CD4-positive, alpha-beta T cell (primary cell): ENCODE results near the gene ACVR1. TPM values are rescaled to one million over a fixed set of nuclear protein-coding genes. Genes with fewer than 3 reads are reported as not detected.
A peak's percentile ranks its signal among the peaks of the same experiment; 100 is the strongest.

Source experiments
- ATAC-seq: fragments of 200-7000 bp; cut with Tn5 transposase; one replicate; pipeline ENCODE4 v1.10.0; 2022; ENCODE audit warnings: mild to moderate bottlenecking; ENCODE audit not compliant: poor library complexity
- CTCF ChIA-PET: fragments of 350-600 bp; sonication (Branson Sonifier 250); formaldehyde crosslinking; loops from one replicate; lab custom pipeline; 2021; ENCODE audit warnings: antibody characterized with exemption, inconsistent platforms; lab: Charles Lee
- POLR2A ChIA-PET: fragments of 350-600 bp; sonication (Branson Sonifier 250); formaldehyde crosslinking; loops from one replicate; lab custom pipeline; 2021; ENCODE audit warnings: antibody characterized with exemption, inconsistent platforms; lab: Charles Lee
- DNase-seq, 14 experiments: peaks; one replicate each; pipeline ENCODE4 v3.0.0-alpha.2; 2013 to 2020; ENCODE audit warnings: mixed read lengths in 2 of 14
- H3K27ac ChIP-seq, 2 donors: one replicate each; pipeline versions ENCODE4 v1.5.1 to v1.7.0; 2013; ENCODE audit warnings: low read length in 2 of 2, low read depth in 1 of 2, mild to moderate bottlenecking in 1 of 2
- H3K27me3 ChIP-seq, 2 experiments: 1 replicate in 1 of 2; 2 replicates in 1 of 2; pipeline versions ENCODE4 v1.6.1 to v1.7.0; 2013; ENCODE audit warnings: low read length in 2 of 2, control low read depth in 1 of 2, mild to moderate bottlenecking in 1 of 2, moderate library complexity in 1 of 2; ENCODE audit not compliant: insufficient read depth in 2 of 2, control insufficient read depth in 1 of 2
- H3K36me3 ChIP-seq: one replicate; pipeline ENCODE4 v1.6.1; 2013; ENCODE audit warnings: low read length, control low read depth; ENCODE audit not compliant: insufficient read depth
- H3K4me1 ChIP-seq: one replicate; pipeline ENCODE4 v1.6.1; 2013; ENCODE audit warnings: low read length, control low read depth; ENCODE audit not compliant: insufficient read depth
- H3K4me3 ChIP-seq: one replicate; pipeline ENCODE4 v1.5.1; 2013; ENCODE audit warnings: mild to moderate bottlenecking, low read length, moderate library complexity
- H3K9me3 ChIP-seq, 2 experiments: 1 replicate in 1 of 2; 2 replicates in 1 of 2; pipeline versions ENCODE4 v1.6.1 to v1.7.0; 2013; ENCODE audit warnings: low read length in 2 of 2, mild to moderate bottlenecking in 2 of 2, control low read depth in 1 of 2, moderate library complexity in 1 of 2; ENCODE audit not compliant: control insufficient read depth in 1 of 2, insufficient read depth in 1 of 2
- H3K27ac Mint-ChIP-seq: one replicate; pipeline ENCODE4 v1.8.0; 2020; ENCODE audit warnings: mixed read lengths
- H3K27me3 Mint-ChIP-seq: one replicate; pipeline ENCODE4 v1.8.0; 2021; ENCODE audit warnings: mixed read lengths
- H3K36me3 Mint-ChIP-seq: one replicate; pipeline ENCODE4 v1.8.0; 2021; ENCODE audit warnings: low read depth, mixed read lengths
- H3K4me1 Mint-ChIP-seq: one replicate; pipeline ENCODE4 v1.8.0; 2021; ENCODE audit warnings: low read depth, mixed read lengths
- H3K4me3 Mint-ChIP-seq: one replicate; pipeline ENCODE4 v1.8.0; 2020; ENCODE audit warnings: mild to moderate bottlenecking, mixed read lengths
- H3K9me3 Mint-ChIP-seq: one replicate; pipeline ENCODE4 v1.8.0; 2020; ENCODE audit warnings: mixed read lengths
- intact Hi-C, 2 experiments: fragments of 100-400 bp; cut with DNase I in 1 of 2; cut with micrococcal nuclease in 1 of 2; formaldehyde crosslinking; loops; one replicate each; pipeline versions ENCODE4 v1.15.1 to v1.9.0; 2023 to 2025; cut with DNase I, micrococcal nuclease
- total RNA-seq, 174 experiments: library from RNA in 2 of 174; stranded (reverse) in 2 of 174; gene quantifications; one replicate each; pipeline ENCODE4 v1.2.3 and lab custom pipeline; 2021 to 2026
- TF ChIP-seq, protein P1 (sequence below): fragments of 200-600 bp; IDR thresholded peaks from one replicate; pipeline ENCODE4 v1.8.0; 2022; ENCODE audit warnings: antibody characterized with exemption, mild to moderate bottlenecking

ACVR1 gene
- total RNA-seq, 2 experiments from 2014 or later: 14.3 to 16.7 TPM

- H3K4me1 ChIP-seq: peaks cover 49% of the 10 kb centered on the region
- H3K27ac Mint-ChIP-seq: peak overlapping the region; percentile 85
- POLR2A ChIA-PET: interaction anchor here (7.1 kb wide), 1 partner anchor 24 kb away, joined by 83 read pairs; the partner anchor contains the start of gene ACVR1
These were observed 24.6 kb upstream of the ACVR1 start for GRCh38 chr2:157900684-157901083.

GRCh38 chr2:157900203-157900602 is 24.1 kb upstream of the ACVR1 start:
- Mint-ChIP-seq H3K27me3 (no peaks in the 10 kb centered on the region), H3K36me3 (no peaks in the 10 kb centered on the region), H3K4me3 (peak overlapping the region; percentile 48), H3K4me1 (peaks cover 61% of the 10 kb centered on the region), H3K27ac (peak overlapping the region; percentile 85), H3K9me3 (no peaks in the 10 kb centered on the region)
- TF ChIP-seq, protein P1, sequence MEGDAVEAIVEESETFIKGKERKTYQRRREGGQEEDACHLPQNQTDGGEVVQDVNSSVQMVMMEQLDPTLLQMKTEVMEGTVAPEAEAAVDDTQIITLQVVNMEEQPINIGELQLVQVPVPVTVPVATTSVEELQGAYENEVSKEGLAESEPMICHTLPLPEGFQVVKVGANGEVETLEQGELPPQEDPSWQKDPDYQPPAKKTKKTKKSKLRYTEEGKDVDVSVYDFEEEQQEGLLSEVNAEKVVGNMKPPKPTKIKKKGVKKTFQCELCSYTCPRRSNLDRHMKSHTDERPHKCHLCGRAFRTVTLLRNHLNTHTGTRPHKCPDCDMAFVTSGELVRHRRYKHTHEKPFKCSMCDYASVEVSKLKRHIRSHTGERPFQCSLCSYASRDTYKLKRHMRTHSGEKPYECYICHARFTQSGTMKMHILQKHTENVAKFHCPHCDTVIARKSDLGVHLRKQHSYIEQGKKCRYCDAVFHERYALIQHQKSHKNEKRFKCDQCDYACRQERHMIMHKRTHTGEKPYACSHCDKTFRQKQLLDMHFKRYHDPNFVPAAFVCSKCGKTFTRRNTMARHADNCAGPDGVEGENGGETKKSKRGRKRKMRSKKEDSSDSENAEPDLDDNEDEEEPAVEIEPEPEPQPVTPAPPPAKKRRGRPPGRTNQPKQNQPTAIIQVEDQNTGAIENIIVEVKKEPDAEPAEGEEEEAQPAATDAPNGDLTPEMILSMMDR: no peak
- H3K27me3 ChIP-seq: no peaks in the 10 kb centered on the region
- intact Hi-C loops: loop anchor here (2.0 to 10.0 kb wide), 4 partner anchors 33 to 405 kb away; no protein-coding TSS in a partner anchor
- peak overlapping the region in 1 of 2 donors; percentile 25 for H3K27ac ChIP-seq
- ChIA-PET CTCF (interaction anchor here (0.8 kb wide), 1 partner anchor 23 kb away, joined by 3 read pairs; no protein-coding TSS in a partner anchor), POLR2A (interaction anchor here (0.7 to 7.1 kb wide), 2 partner anchors 24 to 26 kb away, joined by 3 to 83 read pairs; partner anchors contain the start of gene ACVR1)
- DNase-seq (peak in 2 of 14 experiments; percentile 22 to 38), ATAC-seq (no peak)
- H3K9me3 ChIP-seq: no peaks in the 10 kb centered on the region
- H3K36me3 ChIP-seq: no peaks in the 10 kb centered on the region
- H3K4me1 ChIP-seq: peaks cover 54% of the 10 kb centered on the region
- no peak overlapping the region for H3K4me3 ChIP-seq

More at GRCh38 chr2:157900684-157901083, 24.6 kb upstream of the ACVR1 start:
- DNase-seq: no peak
- no peaks in the 10 kb centered on the region for H3K36me3 ChIP-seq
- Mint-ChIP-seq H3K36me3 (no peaks in the 10 kb centered on the region), H3K4me1 (peaks cover 57% of the 10 kb centered on the region), H3K27me3 (no peaks in the 10 kb centered on the region), H3K9me3 (no peaks in the 10 kb centered on the region), H3K4me3 (no peak overlapping the region)
- H3K27me3 ChIP-seq: no peaks in the 10 kb centered on the region
- ATAC-seq: no peak
- TF ChIP-seq, protein P1: no peak
- intact Hi-C loops: loop anchor here (2.0 to 10.0 kb wide), 4 partner anchors 33 to 406 kb away; no protein-coding TSS in a partner anchor
- peak overlapping the region in 1 of 2 donors; percentile 25 for H3K27ac ChIP-seq
- CTCF ChIA-PET: interaction anchor here (0.8 to 1.5 kb wide), 5 partner anchors 8 to 67 kb away, joined by 3 to 4 read pairs (median 3); partner anchors contain the start of gene ACVR1
- H3K4me3 ChIP-seq: no peak overlapping the region
- H3K9me3 ChIP-seq: no peaks in the 10 kb centered on the region

- Histone ChIP-seq H3K9me3 (no peaks in the 10 kb centered on the region), H3K4me1 (peaks cover 59% of the 10 kb centered on the region), H3K27me3 (no peaks in the 10 kb centered on the region), H3K27ac (peak overlapping the region; percentile 49 to 76), H3K4me3 (peak overlapping the region; percentile 24), H3K36me3 (no peaks in the 10 kb centered on the region)
- DNase-seq: peak in 3 of 14 experiments; percentile 13 to 62 (median 26)
- Mint-ChIP-seq H3K36me3 (no peaks in the 10 kb centered on the region), H3K4me1 (peaks cover 68% of the 10 kb centered on the region), H3K27ac (peak overlapping the region; percentile 85), H3K27me3 (no peaks in the 10 kb centered on the region), H3K4me3 (peak overlapping the region; percentile 55), H3K9me3 (no peaks in the 10 kb centered on the region)
- TF ChIP-seq, protein P1: no peak
- ChIA-PET CTCF (interaction anchor here (1.0 to 1.7 kb wide), 4 partner anchors 12 to 597 kb away, joined by 3 to 12 read pairs (median 3); partner anchors contain the start of gene ACVR1), POLR2A (interaction anchor here (0.8 to 7.1 kb wide), 9 partner anchors 9 to 562 kb away, joined by 3 to 83 read pairs (median 5); partner anchors contain the start of genes ACVR1 and CYTIP)
- intact Hi-C loops: loop anchor here (1.0 to 10.0 kb wide), 6 partner anchors 22 to 1574 kb away; partner anchors contain the start of genes ACVR1 (in 1 of the 2) and WDSUB1 (in 1 of the 2)
- ATAC-seq: no peak
These were observed 23.2 kb upstream of the ACVR1 start for GRCh38 chr2:157899125-157899839.
